Right lobe of liver (tissue), 6 donors: ENCODE results near the gene ATP12A. TPM values are rescaled to one million over a fixed set of nuclear protein-coding genes. Genes with fewer than 3 reads are reported as not detected.

Source experiments
- ATAC-seq, 4 donors: fragments of 200-7000 bp; cut with Tn5 transposase; one replicate each; pipeline ENCODE4 v1.9.1; 2020; ENCODE audit warnings: mild to moderate bottlenecking in 4 of 4, moderate library complexity in 4 of 4
- DNase-seq, 3 donors: peaks; one replicate each; pipeline ENCODE4 v3.0.0-alpha.2; 2020
- H3K27ac ChIP-seq, 3 donors: fragments of 200-600 bp; one replicate each; pipeline ENCODE4 v1.8.0; 2022
- H3K27me3 ChIP-seq, 2 donors: fragments of 200-600 bp; one replicate each; pipeline ENCODE4 v1.8.0; 2022
- H3K36me3 ChIP-seq, 4 donors: fragments of 200-600 bp; sonication (generic) in 1 of 4; one replicate each; pipeline versions ENCODE4 v1.5.1 to v1.8.0; 2017 to 2022; ENCODE audit warnings: control low read depth in 1 of 4
- H3K4me1 ChIP-seq, 4 donors: fragments of 200-600 bp; sonication (generic) in 1 of 4; one replicate each; pipeline versions ENCODE4 v1.5.1 to v1.8.0; 2017 to 2022; ENCODE audit warnings: control low read depth in 1 of 4
- H3K4me3 ChIP-seq, 3 donors: fragments of 200-600 bp; one replicate each; pipeline ENCODE4 v1.8.0; 2022
- H3K9me3 ChIP-seq, 4 donors: fragments of 200-600 bp; sonication (generic) in 1 of 4; one replicate each; pipeline versions ENCODE4 v1.5.1 to v1.8.0; 2017 to 2022; ENCODE audit warnings: control low read depth in 1 of 4
- CTCF ChIP-seq, 4 donors: fragments of 200-600 bp in 3 of 4; fragments of 450-650 bp in 1 of 4; IDR thresholded peaks; one replicate each; pipeline versions ENCODE4 v1.5.1 to v1.8.0; 2016 to 2022; ENCODE audit warnings: antibody characterized with exemption in 4 of 4, mild to moderate bottlenecking in 2 of 4
- POLR2A ChIP-seq: fragments of 450-650 bp; IDR thresholded peaks from one replicate; pipeline ENCODE4 v1.6.1; 2017; ENCODE audit warnings: antibody characterized with exemption, mild to moderate bottlenecking
- WGBS: methylation state at CpG from one replicate; pipeline ENCODE4 v1.1.6; 2018; ENCODE audit warnings: low coverage, low lambda C conversion rate; ENCODE audit not compliant: insufficient coverage; ENCODE audit errors: missing lambda C conversion rate; 5-methylcytosine and 5-hydroxymethylcytosine counted together
- intact Hi-C, 2 donors: fragments of 100-400 bp; cut with DNase I; formaldehyde crosslinking; loops; one replicate each; pipeline versions ENCODE4 v1.11.2 to v1.14.1; 2022
- total RNA-seq, 6 experiments: library from RNA; depleted of rRNA in 2 of 6; stranded (reverse); fragments of >200 nt in 2 of 6; fragmentation: NEBNext Ultra II Directional in 3 of 6; extraction: Animal tissue kit (Norgen Biotek cat#: 25700) in 3 of 6; gene quantifications; one replicate each; pipeline versions ENCODE4 v1.1.0 to v1.2.4, GENCODE V29; 2016 to 2023
- donor health status: DM: no; HTN: yes; CAD: no.
- donor health status: DM: no; HTN: no; CAD: no.
- donor health status: DM: no; HTN: no; CAD: no.
- donor health status: DM: no; HTN: yes; CAD: no.
- donor health status: DM: no; HTN: yes; CAD: no.

ATP12A gene
- total RNA-seq, 6 experiments from 2014 or later: not detected

- TF ChIP-seq POLR2A: no peak
- no peak for TF ChIP-seq CTCF (IDR thresholded peaks at IDR 0.05)
- Histone ChIP-seq H3K27me3 (no peaks in the 10 kb centered on the region), H3K4me3 (no peak overlapping the region), H3K27ac (no peak overlapping the region), H3K9me3 (no peaks in the 10 kb centered on the region), H3K4me1 (no peaks in the 10 kb centered on the region), H3K36me3 (no peaks in the 10 kb centered on the region)
- ATAC-seq (no peak), DNase-seq (no peak)
- 34% methylated on average over 4 of the region's 4 CpGs for WGBS
- intact Hi-C loops: no loop called here
Observed at GRCh38 chr13:24660023-24660741, 20.0 kb upstream of the ATP12A start.

GRCh38 chr13:24661713-24662112 lies 18.5 kb upstream of the ATP12A start:
- Histone ChIP-seq H3K36me3 (no peaks in the 10 kb centered on the region), H3K4me3 (no peak overlapping the region), H3K4me1 (no peaks in the 10 kb centered on the region), H3K9me3 (no peaks in the 10 kb centered on the region), H3K27me3 (no peaks in the 10 kb centered on the region), H3K27ac (no peak overlapping the region)
- DNase-seq (no peak), ATAC-seq (no peak)
- 66% methylated on average over 5 of the region's 5 CpGs for WGBS
- intact Hi-C loops: no loop called here
- TF ChIP-seq POLR2A: no peak

- 71% methylated on average over 1 of the region's 2 CpGs for WGBS
- Histone ChIP-seq H3K27ac (no peak overlapping the region), H3K4me1 (no peaks in the 10 kb centered on the region), H3K27me3 (no peaks in the 10 kb centered on the region), H3K36me3 (no peaks in the 10 kb centered on the region), H3K9me3 (no peaks in the 10 kb centered on the region), H3K4me3 (no peak overlapping the region)
- DNase-seq: no peak
- TF ChIP-seq POLR2A (no peak), CTCF (IDR thresholded peaks at IDR 0.05) (no peak)
- intact Hi-C loops: no loop called here
- no peak for ATAC-seq
Observed at GRCh38 chr13:24662195-24663088, 17.8 kb upstream of the ATP12A start.

GRCh38 chr13:24663089-24663395 lies 17.2 kb upstream of the ATP12A start:
- DNase-seq (no peak), ATAC-seq (no peak)
- Histone ChIP-seq H3K9me3 (no peaks in the 10 kb centered on the region), H3K4me3 (no peak overlapping the region), H3K27ac (no peak overlapping the region), H3K27me3 (no peaks in the 10 kb centered on the region), H3K4me1 (no peaks in the 10 kb centered on the region), H3K36me3 (no peaks in the 10 kb centered on the region)
- TF ChIP-seq CTCF (IDR thresholded peaks at IDR 0.05): no peak
- no peak for TF ChIP-seq POLR2A
- 56% methylated on average over 4 of the region's 4 CpGs for WGBS
- intact Hi-C loops: no loop called here

GRCh38 chr13:24663586-24663985 lies 16.6 kb upstream of the ATP12A start:
- Histone ChIP-seq H3K27me3 (no peaks in the 10 kb centered on the region), H3K4me3 (no peak overlapping the region), H3K4me1 (no peaks in the 10 kb centered on the region), H3K9me3 (no peaks in the 10 kb centered on the region), H3K36me3 (no peaks in the 10 kb centered on the region), H3K27ac (no peak overlapping the region)
- WGBS: 71% methylated on average over 1 of the region's 1 CpG
- ATAC-seq (no peak), DNase-seq (no peak)
- intact Hi-C loops: no loop called here
- TF ChIP-seq POLR2A: no peak
- TF ChIP-seq CTCF (IDR thresholded peaks at IDR 0.05): no peak
